IMR-90 (cell line): ENCODE data around the gene LLGL1. TPM values are rescaled to one million over a fixed set of nuclear protein-coding genes. Genes with fewer than 3 reads are reported as not detected.

ENCODE experiments used
- ATAC-seq: fragments of 200-7000 bp; cut with Tn5 transposase; 2 replicates; pipeline ENCODE4 v1.9.1; 2020; ENCODE audit warnings: low read depth, mild to moderate bottlenecking, moderate library complexity
- BruUV-seq: library from RNA; stranded (reverse); fragments of 400-500 nt; replicated peaks from 2 replicates; lab custom pipeline; 2021; lab: Mats Ljungman, UMichigan
- CTCF ChIA-PET: fragments of 300-600 bp; formaldehyde crosslinking; extraction: SDS; loops from one replicate; lab custom pipeline; 2021; ENCODE audit warnings: antibody characterized with exemption; lab: Yijun Ruan, JAX
- POLR2A ChIA-PET: fragments of 300-600 bp; sonication (Branson Sonifier 250); formaldehyde crosslinking; loops from one replicate; lab custom pipeline; 2022; ENCODE audit warnings: antibody characterized with exemption; ENCODE audit not compliant: unreplicated experiment; lab: Charles Lee
- DNase-seq: peaks from one replicate; pipeline ENCODE4 v3.0.0; 2013
- H2AFZ ChIP-seq: replicated peaks from 2 replicates; pipeline ENCODE3; 2013; ENCODE audit warnings: low read length, mild to moderate bottlenecking; ENCODE audit not compliant: poor library complexity
- H2AK5ac ChIP-seq: 2 replicates; pipeline ENCODE4 v1.6.1; 2013; ENCODE audit warnings: low read depth, low read length, inconsistent platforms
- H2AK9ac ChIP-seq: replicated peaks from 2 replicates; pipeline ENCODE3; 2013; ENCODE audit warnings: mild to moderate bottlenecking, low read depth, low read length, moderate library complexity; ENCODE audit not compliant: poor library complexity
- H2BK120ac ChIP-seq: 2 replicates; pipeline ENCODE4 v1.6.1; 2013; ENCODE audit warnings: low read depth, low read length, inconsistent platforms
- H2BK15ac ChIP-seq: 3 replicates; pipeline ENCODE4 v1.6.1; 2013; ENCODE audit warnings: low read depth, low read length, inconsistent platforms
- H2BK20ac ChIP-seq: 2 replicates; pipeline ENCODE4 v1.6.1; 2013; ENCODE audit warnings: low read depth, mild to moderate bottlenecking, inconsistent platforms, low read length, moderate library complexity
- H2BK5ac ChIP-seq: 2 replicates; pipeline ENCODE4 v1.6.1; 2013; ENCODE audit warnings: mild to moderate bottlenecking, low read depth, low read length, inconsistent platforms; ENCODE audit not compliant: poor library complexity, severe bottlenecking
- H3K14ac ChIP-seq: replicated peaks from 2 replicates; pipeline ENCODE4 v1.6.1; 2013; ENCODE audit warnings: low read depth, low read length, inconsistent platforms
- H3K18ac ChIP-seq: 2 replicates; pipeline ENCODE4 v1.6.1; 2013; ENCODE audit warnings: low read depth, low read length, control low read depth
- H3K23ac ChIP-seq: 2 replicates; pipeline ENCODE4 v1.6.1; 2013; ENCODE audit warnings: low read depth, low read length, inconsistent platforms
- H3K27ac ChIP-seq: 2 replicates; pipeline ENCODE4 v1.5.1; 2013; ENCODE audit warnings: mild to moderate bottlenecking, control low read depth, low read length; ENCODE audit not compliant: insufficient read depth
- H3K27me3 ChIP-seq: 2 replicates; pipeline ENCODE4 v1.6.1; 2013; ENCODE audit warnings: low read length; ENCODE audit not compliant: control insufficient read depth, insufficient read depth
- H3K36me3 ChIP-seq: 2 replicates; pipeline ENCODE4 v1.6.1; 2013; ENCODE audit warnings: low read length, mixed read lengths; ENCODE audit not compliant: control insufficient read depth, insufficient read depth
- H3K4ac ChIP-seq: 2 replicates; pipeline ENCODE4 v1.6.1; 2013; ENCODE audit warnings: low read depth, low read length, inconsistent platforms
- H3K4me1 ChIP-seq: 2 replicates; pipeline ENCODE4 v1.6.1; 2013; ENCODE audit warnings: low read length, mixed read lengths; ENCODE audit not compliant: control insufficient read depth, insufficient read depth
- H3K4me2 ChIP-seq: 2 replicates; pipeline ENCODE4 v1.6.1; 2013; ENCODE audit warnings: low read depth, mild to moderate bottlenecking, control low read depth, low read length, moderate library complexity
- H3K4me3 ChIP-seq: 2 replicates; pipeline ENCODE4 v1.5.1; 2013; ENCODE audit warnings: low read depth, mild to moderate bottlenecking, control low read depth, low read length, moderate library complexity; ENCODE audit not compliant: insufficient read depth
- H3K56ac ChIP-seq: 2 replicates; pipeline ENCODE4 v1.6.1; 2013; ENCODE audit warnings: low read length, inconsistent platforms; ENCODE audit not compliant: insufficient read depth; ENCODE audit errors: extremely low read depth
- H3K79me1 ChIP-seq, 2 experiments: 2 replicates each; pipeline ENCODE4 v1.6.1; 2013; ENCODE audit warnings: low read length in 2 of 2, inconsistent platforms in 1 of 2, low read depth in 1 of 2
- H3K9ac ChIP-seq: 2 replicates; pipeline ENCODE4 v1.6.1; 2013; ENCODE audit warnings: low read depth, low read length, control low read depth
- H3K9me1 ChIP-seq: 2 replicates; pipeline ENCODE4 v1.6.1; 2013; ENCODE audit warnings: low read length, inconsistent platforms; ENCODE audit not compliant: insufficient read depth
- H3K9me3 ChIP-seq: 2 replicates; pipeline ENCODE4 v1.6.1; 2013; ENCODE audit warnings: low read length; ENCODE audit not compliant: control insufficient read depth, insufficient read depth
- H4K20me1 ChIP-seq: 2 replicates; pipeline ENCODE4 v1.6.1; 2013; ENCODE audit warnings: low read length, inconsistent platforms; ENCODE audit not compliant: insufficient read depth
- H4K5ac ChIP-seq: 2 replicates; pipeline ENCODE4 v1.6.1; 2013; ENCODE audit warnings: mild to moderate bottlenecking, low read depth, low read length, control low read depth
- H4K8ac ChIP-seq, 2 experiments: 2 replicates each; pipeline ENCODE4 v1.6.1; 2013; ENCODE audit warnings: low read depth in 2 of 2, low read length in 2 of 2, control low read depth in 1 of 2, inconsistent platforms in 1 of 2
- H4K91ac ChIP-seq: 2 replicates; pipeline ENCODE4 v1.6.1; 2013; ENCODE audit warnings: low read depth, low read length, inconsistent platforms; ENCODE audit not compliant: insufficient read depth
- BHLHE40 ChIP-seq: fragments of 150-350 bp; IDR thresholded peaks from 2 replicates; pipeline ENCODE4 v1.6.1; 2016; ENCODE audit warnings: mild to moderate bottlenecking, low read depth, low read length
- CTCF ChIP-seq: conservative IDR thresholded peaks from 2 replicates; pipeline ENCODE4 v1.5.1; 2012; ENCODE audit warnings: mild to moderate bottlenecking, low read depth, low read length, improper control_type of control experiment
- MAZ ChIP-seq: IDR thresholded peaks from 2 replicates; pipeline ENCODE4 v1.6.1; 2012; ENCODE audit warnings: low read depth, mild to moderate bottlenecking, low read length, improper control_type of control experiment, moderate library complexity, borderline replicate concordance
- WGBS, 2 experiments: methylation state at CpG; one replicate each; pipeline versions ENCODE4 v1.1.5 to v1.1.7; 2013; ENCODE audit warnings: missing lambda C conversion rate in 2 of 2; ENCODE audit not compliant: insufficient read length in 1 of 2; ENCODE audit errors: extremely low coverage in 2 of 2; 5-methylcytosine and 5-hydroxymethylcytosine counted together
- dilution Hi-C: fragments of 300-500 bp; cut with HindIII; formaldehyde crosslinking; loops from one replicate; pipeline ENCODE4 v1.14.3; 2018; ENCODE audit warnings: low sequenced_read_pairs; ENCODE audit not compliant: unreplicated experiment
- in situ Hi-C: fragments of 300-500 bp; cut with MboI; formaldehyde crosslinking; loops from 3 replicates; pipeline ENCODE4 v1.14.3; 2019; ENCODE audit warnings: low sequenced_read_pairs, inconsistent platforms, mixed read lengths
- intact Hi-C: fragments of 100-400 bp; cut with micrococcal nuclease; formaldehyde crosslinking; loops from 2 replicates; pipeline ENCODE4 v1.10.0; 2022
- polyA plus RNA-seq, 3 experiments: library from polyadenylated mRNA; depleted of rRNA; stranded (reverse); fragments of >200 nt; gene quantifications; 2 replicates each; pipeline ENCODE4 v1.2.3, GENCODE V29; 2012; ENCODE audit warnings: low replicate concordance in 1 of 3
- total RNA-seq: library from RNA; depleted of rRNA; stranded (reverse); fragments of >200 nt; gene quantifications from 2 replicates; pipeline ENCODE4 v1.2.3, GENCODE V29; 2012

LLGL1 gene
- total and polyA plus RNA-seq, 2 of the 4 experiments (the other 2 are of a cell fraction): 40.1 to 52.9 TPM

- H3K9ac ChIP-seq: no peak overlapping the region
- H3K9me1 ChIP-seq: peaks cover 32% of the 10 kb centered on the region
- H3K14ac ChIP-seq: no peak overlapping the region
- CTCF ChIA-PET: no interaction called here
- no peak overlapping the region for H3K4ac ChIP-seq
- DNase-seq (no peak), ATAC-seq (no peak)
- dilution Hi-C loops (no loop called here), intact Hi-C loops (no loop called here), in situ Hi-C loops (no loop called here)
- H4K8ac ChIP-seq: no peak overlapping the region
- H3K4me2 ChIP-seq: no peak overlapping the region
- TF ChIP-seq CTCF (no peak), MAZ (no peak), BHLHE40 (no peak)
- peaks cover 94% of the 10 kb centered on the region for H4K20me1 ChIP-seq
- no peak overlapping the region for H3K56ac ChIP-seq
- no peak overlapping the region for H3K23ac ChIP-seq
- no peak overlapping the region for H4K5ac ChIP-seq
- H2AK5ac ChIP-seq: no peak overlapping the region
- H2BK120ac ChIP-seq: no peak overlapping the region
- no peak overlapping the region for H3K27ac ChIP-seq
- H2AFZ ChIP-seq: no peak overlapping the region
- no peak overlapping the region for H2BK20ac ChIP-seq
- no peak overlapping the region for H2AK9ac ChIP-seq
- no peak overlapping the region for H2BK5ac ChIP-seq
- POLR2A ChIA-PET: no interaction called here
- H3K27me3 ChIP-seq: no peaks in the 10 kb centered on the region
- no peaks in the 10 kb centered on the region for H3K9me3 ChIP-seq
- peaks cover 61% of the 10 kb centered on the region for H3K36me3 ChIP-seq
- H3K4me3 ChIP-seq: no peak overlapping the region
- H3K4me1 ChIP-seq: peaks cover 10% of the 10 kb centered on the region
- 89% methylated on average over 3 of the region's 3 CpGs; no CpG with 5 or more reads in 1 of the 2 experiments for WGBS, 2 experiments
- peaks cover 39 to 85% of the 10 kb centered on the region in 2 experiments for H3K79me1 ChIP-seq
- BruUV-seq: no TSS peak
- no peak overlapping the region for H4K91ac ChIP-seq
- H3K18ac ChIP-seq: no peak overlapping the region
- no peak overlapping the region for H2BK15ac ChIP-seq
Observed at GRCh38 chr17:18197535-18198194, 27.8 kb upstream of the LLGL1 start.
